ENCODE measurements around the gene TFF1.

DNA sequence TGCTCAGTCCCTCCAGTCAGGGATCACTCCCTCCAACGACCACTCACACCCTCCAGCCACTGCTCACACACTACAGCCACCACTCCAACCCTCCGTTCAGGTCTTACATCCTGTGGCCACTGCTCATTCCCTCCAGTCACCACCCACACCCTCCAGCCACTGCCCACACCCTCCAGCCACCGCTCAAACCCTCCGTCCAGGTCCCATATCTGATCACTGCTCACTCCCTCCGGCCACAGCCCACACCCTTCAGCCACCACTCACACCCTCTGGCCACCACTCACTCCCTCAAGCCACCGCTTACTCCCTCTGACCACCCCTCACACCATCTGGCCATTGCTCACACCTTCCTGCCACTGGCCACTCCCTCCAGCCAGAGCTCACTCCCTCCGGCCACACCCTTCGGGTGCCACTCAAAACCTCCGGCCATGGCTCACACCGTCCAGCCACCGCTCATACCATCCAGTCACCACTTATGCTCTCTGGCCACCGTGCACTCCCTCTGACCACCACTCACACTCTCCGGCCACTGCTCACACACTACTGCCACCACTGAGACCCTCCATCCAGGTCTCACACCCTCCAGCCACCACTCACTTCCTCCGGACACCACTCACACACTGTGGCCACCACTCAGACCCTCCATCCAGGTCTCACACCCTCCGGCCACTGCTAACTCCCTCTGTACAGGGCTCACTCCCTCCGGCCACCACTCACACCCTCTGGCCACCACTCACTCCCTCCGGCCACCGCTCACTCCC lies 4.7 kb upstream of the TFF1 start:
- TF ChIP-seq GATA2 (IDR thresholded peaks at IDR 0.05; ENCODE audit: low read depth, low read length) (no peak), GATA3 (IDR thresholded peaks at IDR 0.05; ENCODE audit: low read depth, low read length) (no peak)
